ENCODE results near the gene AQP12B.
"Not testable (repeated sequence)": the region's sequence is repeated elsewhere in the genome, so short reads cannot be mapped to it uniquely, and the experiment has no call there.

The AQP12B gene

GRCh38 chr2:240687741-240688552 is 5.3 kb upstream of the AQP12B start:
- H3K4me3 ChIP-seq (IDR thresholded peaks at IDR 0.05; ENCODE audit: insufficient read depth, low read depth, low read length) = no peak overlapping the region
- no peaks in the 10 kb centered on the region for H3K79me2 ChIP-seq (ENCODE audit: insufficient read depth, low read depth)
- no peak overlapping the region for H3K4me2 ChIP-seq
- no peak overlapping the region for H3K9ac ChIP-seq
- no peaks in the 10 kb centered on the region for H3K36me3 ChIP-seq (ENCODE audit: insufficient read depth)
- H2AFZ ChIP-seq (ENCODE audit: low read depth) = no peak overlapping the region
- peaks cover 24% of the 10 kb centered on the region; the same call in 1 of the 2 replicates for H3K27me3 ChIP-seq (ENCODE audit: insufficient read depth, low read depth)
- no peak overlapping the region for H3K27ac ChIP-seq
- no peak for TF ChIP-seq CTCF (conservative IDR thresholded peaks at IDR 0.05; ENCODE audit: low read depth, low read length)
- no peaks in the 10 kb centered on the region for H3K4me1 ChIP-seq (ENCODE audit: low read depth, poor library complexity, severe bottlenecking)
- no peaks in the 10 kb centered on the region for H4K20me1 ChIP-seq (ENCODE audit: insufficient read depth)

GRCh38 chr2:240687045-240687740 is 4.5 kb upstream of the AQP12B start:
- H3K9ac ChIP-seq = no peak overlapping the region
- H3K36me3 ChIP-seq (ENCODE audit: insufficient read depth) = no peaks in the 10 kb centered on the region
- no peak overlapping the region for H2AFZ ChIP-seq (ENCODE audit: low read depth)
- H4K20me1 ChIP-seq (ENCODE audit: insufficient read depth) = no peaks in the 10 kb centered on the region
- no peaks in the 10 kb centered on the region for H3K79me2 ChIP-seq (ENCODE audit: insufficient read depth, low read depth)
- H3K27me3 ChIP-seq (ENCODE audit: insufficient read depth, low read depth) = peaks cover 24% of the 10 kb centered on the region; the same call in 1 of the 2 replicates
- H3K4me2 ChIP-seq = no peak overlapping the region
- H3K27ac ChIP-seq = no peak overlapping the region
- H3K4me1 ChIP-seq (ENCODE audit: low read depth, poor library complexity, severe bottlenecking) = no peaks in the 10 kb centered on the region
- TF ChIP-seq CTCF (conservative IDR thresholded peaks at IDR 0.05; ENCODE audit: low read depth, low read length) = no peak
- no peak overlapping the region for H3K4me3 ChIP-seq (IDR thresholded peaks at IDR 0.05; ENCODE audit: insufficient read depth, low read depth, low read length)

GRCh38 chr2:240686460-240686859 is 3.8 kb upstream of the AQP12B start:
- Histone ChIP-seq H2AFZ (ENCODE audit: low read depth) (no peak overlapping the region), H3K79me2 (ENCODE audit: insufficient read depth, low read depth) (no peaks in the 10 kb centered on the region), H3K4me2 (no peak overlapping the region), H3K4me1 (ENCODE audit: low read depth, poor library complexity, severe bottlenecking) (no peaks in the 10 kb centered on the region), H3K27me3 (ENCODE audit: insufficient read depth, low read depth) (peaks cover 24% of the 10 kb centered on the region; the same call in 1 of the 2 replicates), H3K4me3 (IDR thresholded peaks at IDR 0.05; ENCODE audit: insufficient read depth, low read depth, low read length) (no peak overlapping the region), H3K27ac (no peak overlapping the region), H3K9ac (no peak overlapping the region), H4K20me1 (ENCODE audit: insufficient read depth) (no peaks in the 10 kb centered on the region), H3K36me3 (ENCODE audit: insufficient read depth) (no peaks in the 10 kb centered on the region)
- no peak for TF ChIP-seq CTCF (conservative IDR thresholded peaks at IDR 0.05; ENCODE audit: low read depth, low read length)

GRCh38 chr2:240685771-240686371 is 3.2 kb upstream of the AQP12B start:
- TF ChIP-seq CTCF (conservative IDR thresholded peaks at IDR 0.05; ENCODE audit: low read depth, low read length) = no peak
- H3K4me2 ChIP-seq = no peak overlapping the region
- no peak overlapping the region for H3K9ac ChIP-seq
- H3K36me3 ChIP-seq (ENCODE audit: insufficient read depth) = no peaks in the 10 kb centered on the region
- H3K27me3 ChIP-seq (ENCODE audit: insufficient read depth, low read depth) = peaks cover 24% of the 10 kb centered on the region; the same call in 1 of the 2 replicates
- H4K20me1 ChIP-seq (ENCODE audit: insufficient read depth) = no peaks in the 10 kb centered on the region
- no peak overlapping the region for H2AFZ ChIP-seq (ENCODE audit: low read depth)
- H3K4me1 ChIP-seq (ENCODE audit: low read depth, poor library complexity, severe bottlenecking) = no peaks in the 10 kb centered on the region
- no peak overlapping the region for H3K4me3 ChIP-seq (IDR thresholded peaks at IDR 0.05; ENCODE audit: insufficient read depth, low read depth, low read length)
- no peaks in the 10 kb centered on the region for H3K79me2 ChIP-seq (ENCODE audit: insufficient read depth, low read depth)
- no peak overlapping the region for H3K27ac ChIP-seq

GRCh38 chr2:240683980-240684728 is 1.5 kb upstream of the AQP12B start:
- not testable (repeated sequence) for H3K9ac ChIP-seq; H3K27ac ChIP-seq; H4K20me1 ChIP-seq (ENCODE audit: insufficient read depth); H2AFZ ChIP-seq (ENCODE audit: low read depth); H3K4me2 ChIP-seq; H3K79me2 ChIP-seq (ENCODE audit: insufficient read depth, low read depth); H3K4me3 ChIP-seq (IDR thresholded peaks at IDR 0.05; ENCODE audit: insufficient read depth, low read depth, low read length); H3K36me3 ChIP-seq (ENCODE audit: insufficient read depth); H3K4me1 ChIP-seq (ENCODE audit: low read depth, poor library complexity, severe bottlenecking)
- peaks cover 24% of the 10 kb centered on the region; the same call in 1 of the 2 replicates for H3K27me3 ChIP-seq (ENCODE audit: insufficient read depth, low read depth)

GRCh38 chr2:240683329-240683979 is 769 bp upstream of the AQP12B start:
- not testable (repeated sequence) for H3K4me1 ChIP-seq (ENCODE audit: low read depth, poor library complexity, severe bottlenecking); H2AFZ ChIP-seq (ENCODE audit: low read depth); H4K20me1 ChIP-seq (ENCODE audit: insufficient read depth); H3K4me3 ChIP-seq (IDR thresholded peaks at IDR 0.05; ENCODE audit: insufficient read depth, low read depth, low read length); H3K4me2 ChIP-seq; H3K79me2 ChIP-seq (ENCODE audit: insufficient read depth, low read depth); H3K9ac ChIP-seq; H3K36me3 ChIP-seq (ENCODE audit: insufficient read depth); H3K27ac ChIP-seq
- H3K27me3 ChIP-seq (ENCODE audit: insufficient read depth, low read depth) = peaks cover 24% of the 10 kb centered on the region; the same call in 1 of the 2 replicates

All from KMS-11 (cell line).